H1 (cell line): Measurements from ENCODE around the gene CCDC141.

Experiments used
- BRCA1 ChIP-seq: IDR thresholded peaks from 2 replicates; pipeline ENCODE4 v1.6.1; 2012; ENCODE audit warnings: low read depth, low read length, improper control_type of control experiment
- CTCF ChIP-seq, 3 experiments: IDR thresholded peaks; 1 replicate in 2 of 3; 2 replicates in 1 of 3; pipeline versions ENCODE4 v1.5.1 to v1.6.1; 2011; ENCODE audit warnings: low read length in 3 of 3, mild to moderate bottlenecking in 3 of 3, inconsistent platforms in 2 of 3, low read depth in 1 of 3, moderate library complexity in 1 of 3; ENCODE audit not compliant: insufficient read depth in 1 of 3; ENCODE audit errors: control extremely low read depth in 1 of 3
- EP300 ChIP-seq, 2 experiments: IDR thresholded peaks; 1 replicate in 1 of 2; 2 replicates in 1 of 2; pipeline ENCODE4 v1.6.1; 2011 to 2012; ENCODE audit warnings: low read depth in 2 of 2, low read length in 2 of 2, mild to moderate bottlenecking in 2 of 2, borderline replicate concordance in 1 of 2, inconsistent platforms in 1 of 2, moderate library complexity in 1 of 2
- EZH2 ChIP-seq: fragments of 200-600 bp; sonication (generic); IDR thresholded peaks from 2 replicates; pipeline ENCODE4 v1.7.1; 2012; ENCODE audit warnings: low read depth, mild to moderate bottlenecking, moderate library complexity, low read length, inconsistent platforms; ENCODE audit not compliant: severe bottlenecking
- GTF2F1 ChIP-seq: IDR thresholded peaks from 2 replicates; pipeline ENCODE4 v1.6.1; 2012; ENCODE audit warnings: low read depth, low read length, improper control_type of control experiment, borderline replicate concordance
- POLR2A ChIP-seq, 2 experiments: IDR thresholded peaks; 1 replicate in 1 of 2; 2 replicates in 1 of 2; pipeline ENCODE4 v1.6.1; 2011; ENCODE audit warnings: low read depth in 2 of 2, low read length in 2 of 2, mild to moderate bottlenecking in 2 of 2; ENCODE audit errors: control extremely low read depth in 1 of 2
- RAD21 ChIP-seq, 2 experiments: IDR thresholded peaks in 1 of 2; conservative IDR thresholded peaks in 1 of 2; 2 replicates each; pipeline ENCODE4 v1.6.1; 2011; ENCODE audit warnings: low read depth in 2 of 2, low read length in 2 of 2, improper control_type of control experiment in 1 of 2, inconsistent platforms in 1 of 2, mild to moderate bottlenecking in 1 of 2, moderate library complexity in 1 of 2
- RFX5 ChIP-seq: IDR thresholded peaks from 2 replicates; pipeline ENCODE4 v1.6.1; 2011; ENCODE audit warnings: low read depth, low read length, improper control_type of control experiment, borderline replicate concordance
- SIN3A ChIP-seq, 2 experiments: IDR thresholded peaks in 1 of 2; conservative IDR thresholded peaks in 1 of 2; 2 replicates each; pipeline ENCODE4 v1.6.1; 2011 to 2012; ENCODE audit warnings: low read length in 2 of 2, improper control_type of control experiment in 1 of 2, low read depth in 1 of 2, mild to moderate bottlenecking in 1 of 2
- SP1 ChIP-seq: IDR thresholded peaks from 2 replicates; pipeline ENCODE4 v1.6.1; 2011; ENCODE audit warnings: low read depth, low read length

GRCh38 chr2:178891265-178891958 lies 158.5 kb downstream of the CCDC141 start:
- TF ChIP-seq POLR2A (IDR thresholded peaks at IDR 0.05; ENCODE audit: control extremely low read depth in 1 of 2, low read depth in 2 of 2, low read length in 2 of 2) = no peak
- TF ChIP-seq BRCA1 = no peak
- TF ChIP-seq EZH2 = no peak
- TF ChIP-seq SP1 = no peak
- TF ChIP-seq RFX5 = no peak
- peak in 2 of 3 experiments; percentile 78 to 84; a peak in 3 of 4 replicates for TF ChIP-seq CTCF (IDR thresholded peaks at IDR 0.05; ENCODE audit: control extremely low read depth in 1 of 3, insufficient read depth in 1 of 3, low read depth in 1 of 3, low read length in 3 of 3)
- no peak for TF ChIP-seq GTF2F1
- no peak for TF ChIP-seq EP300 (IDR thresholded peaks at IDR 0.05; ENCODE audit: borderline replicate concordance in 1 of 2, low read depth in 2 of 2, low read length in 2 of 2)
- TF ChIP-seq RAD21 (IDR thresholded peaks at IDR 0.05 in 1 of 2, conservative IDR thresholded peaks at IDR 0.05 in 1 of 2; ENCODE audit: low read depth in 2 of 2, low read length in 2 of 2) = peak; percentile 68 to 76
- no peak for TF ChIP-seq SIN3A (conservative IDR thresholded peaks at IDR 0.05 in 1 of 2, IDR thresholded peaks at IDR 0.05 in 1 of 2; ENCODE audit: low read depth in 1 of 2, low read length in 2 of 2)
